IMR-90 (cell line): ENCODE results near the gene RMDN3. TPM values are rescaled to one million over a fixed set of nuclear protein-coding genes. Genes with fewer than 3 reads are reported as not detected.

ENCODE experiments used
- ATAC-seq: fragments of 200-7000 bp; cut with Tn5 transposase; 2 replicates; pipeline ENCODE4 v1.9.1; 2020; ENCODE audit warnings: low read depth, mild to moderate bottlenecking, moderate library complexity
- BruUV-seq: library from RNA; stranded (reverse); fragments of 400-500 nt; replicated peaks from 2 replicates; lab custom pipeline; 2021; lab: Mats Ljungman, UMichigan
- CTCF ChIA-PET: fragments of 300-600 bp; formaldehyde crosslinking; extraction: SDS; loops from one replicate; lab custom pipeline; 2021; ENCODE audit warnings: antibody characterized with exemption; lab: Yijun Ruan, JAX
- POLR2A ChIA-PET: fragments of 300-600 bp; sonication (Branson Sonifier 250); formaldehyde crosslinking; loops from one replicate; lab custom pipeline; 2022; ENCODE audit warnings: antibody characterized with exemption; ENCODE audit not compliant: unreplicated experiment; lab: Charles Lee
- DNase-seq: peaks from one replicate; pipeline ENCODE4 v3.0.0; 2013
- H2AFZ ChIP-seq: replicated peaks from 2 replicates; pipeline ENCODE3; 2013; ENCODE audit warnings: low read length, mild to moderate bottlenecking; ENCODE audit not compliant: poor library complexity
- H2AK5ac ChIP-seq: 2 replicates; pipeline ENCODE4 v1.6.1; 2013; ENCODE audit warnings: low read depth, low read length, inconsistent platforms
- H2AK9ac ChIP-seq: replicated peaks from 2 replicates; pipeline ENCODE3; 2013; ENCODE audit warnings: mild to moderate bottlenecking, low read depth, low read length, moderate library complexity; ENCODE audit not compliant: poor library complexity
- H2BK120ac ChIP-seq: 2 replicates; pipeline ENCODE4 v1.6.1; 2013; ENCODE audit warnings: low read depth, low read length, inconsistent platforms
- H2BK15ac ChIP-seq: 3 replicates; pipeline ENCODE4 v1.6.1; 2013; ENCODE audit warnings: low read depth, low read length, inconsistent platforms
- H2BK20ac ChIP-seq: 2 replicates; pipeline ENCODE4 v1.6.1; 2013; ENCODE audit warnings: low read depth, mild to moderate bottlenecking, inconsistent platforms, low read length, moderate library complexity
- H2BK5ac ChIP-seq: 2 replicates; pipeline ENCODE4 v1.6.1; 2013; ENCODE audit warnings: mild to moderate bottlenecking, low read depth, low read length, inconsistent platforms; ENCODE audit not compliant: poor library complexity, severe bottlenecking
- H3K14ac ChIP-seq: replicated peaks from 2 replicates; pipeline ENCODE4 v1.6.1; 2013; ENCODE audit warnings: low read depth, low read length, inconsistent platforms
- H3K18ac ChIP-seq: 2 replicates; pipeline ENCODE4 v1.6.1; 2013; ENCODE audit warnings: low read depth, low read length, control low read depth
- H3K23ac ChIP-seq: 2 replicates; pipeline ENCODE4 v1.6.1; 2013; ENCODE audit warnings: low read depth, low read length, inconsistent platforms
- H3K27ac ChIP-seq: 2 replicates; pipeline ENCODE4 v1.5.1; 2013; ENCODE audit warnings: mild to moderate bottlenecking, control low read depth, low read length; ENCODE audit not compliant: insufficient read depth
- H3K27me3 ChIP-seq: 2 replicates; pipeline ENCODE4 v1.6.1; 2013; ENCODE audit warnings: low read length; ENCODE audit not compliant: control insufficient read depth, insufficient read depth
- H3K36me3 ChIP-seq: 2 replicates; pipeline ENCODE4 v1.6.1; 2013; ENCODE audit warnings: low read length, mixed read lengths; ENCODE audit not compliant: control insufficient read depth, insufficient read depth
- H3K4ac ChIP-seq: 2 replicates; pipeline ENCODE4 v1.6.1; 2013; ENCODE audit warnings: low read depth, low read length, inconsistent platforms
- H3K4me1 ChIP-seq: 2 replicates; pipeline ENCODE4 v1.6.1; 2013; ENCODE audit warnings: low read length, mixed read lengths; ENCODE audit not compliant: control insufficient read depth, insufficient read depth
- H3K4me2 ChIP-seq: 2 replicates; pipeline ENCODE4 v1.6.1; 2013; ENCODE audit warnings: low read depth, mild to moderate bottlenecking, control low read depth, low read length, moderate library complexity
- H3K4me3 ChIP-seq: 2 replicates; pipeline ENCODE4 v1.5.1; 2013; ENCODE audit warnings: low read depth, mild to moderate bottlenecking, control low read depth, low read length, moderate library complexity; ENCODE audit not compliant: insufficient read depth
- H3K56ac ChIP-seq: 2 replicates; pipeline ENCODE4 v1.6.1; 2013; ENCODE audit warnings: low read length, inconsistent platforms; ENCODE audit not compliant: insufficient read depth; ENCODE audit errors: extremely low read depth
- H3K79me1 ChIP-seq, 2 experiments: 2 replicates each; pipeline ENCODE4 v1.6.1; 2013; ENCODE audit warnings: low read length in 2 of 2, inconsistent platforms in 1 of 2, low read depth in 1 of 2
- H3K9ac ChIP-seq: 2 replicates; pipeline ENCODE4 v1.6.1; 2013; ENCODE audit warnings: low read depth, low read length, control low read depth
- H3K9me1 ChIP-seq: 2 replicates; pipeline ENCODE4 v1.6.1; 2013; ENCODE audit warnings: low read length, inconsistent platforms; ENCODE audit not compliant: insufficient read depth
- H3K9me3 ChIP-seq: 2 replicates; pipeline ENCODE4 v1.6.1; 2013; ENCODE audit warnings: low read length; ENCODE audit not compliant: control insufficient read depth, insufficient read depth
- H4K20me1 ChIP-seq: 2 replicates; pipeline ENCODE4 v1.6.1; 2013; ENCODE audit warnings: low read length, inconsistent platforms; ENCODE audit not compliant: insufficient read depth
- H4K5ac ChIP-seq: 2 replicates; pipeline ENCODE4 v1.6.1; 2013; ENCODE audit warnings: mild to moderate bottlenecking, low read depth, low read length, control low read depth
- H4K8ac ChIP-seq, 2 experiments: 2 replicates each; pipeline ENCODE4 v1.6.1; 2013; ENCODE audit warnings: low read depth in 2 of 2, low read length in 2 of 2, control low read depth in 1 of 2, inconsistent platforms in 1 of 2
- H4K91ac ChIP-seq: 2 replicates; pipeline ENCODE4 v1.6.1; 2013; ENCODE audit warnings: low read depth, low read length, inconsistent platforms; ENCODE audit not compliant: insufficient read depth
- MAFK ChIP-seq: IDR thresholded peaks from 2 replicates; pipeline ENCODE4 v1.6.1; 2012; ENCODE audit warnings: low read depth, low read length, improper control_type of control experiment
- RAD21 ChIP-seq: IDR thresholded peaks from 2 replicates; pipeline ENCODE4 v1.6.1; 2012; ENCODE audit warnings: low read length, improper control_type of control experiment
- SMC3 ChIP-seq: fragments of 150-350 bp; IDR thresholded peaks from 2 replicates; pipeline ENCODE4 v1.6.1; 2016; ENCODE audit warnings: low read depth, mild to moderate bottlenecking, antibody characterized with exemption, low read length, moderate library complexity
- WGBS, 2 experiments: methylation state at CpG; one replicate each; pipeline versions ENCODE4 v1.1.5 to v1.1.7; 2013; ENCODE audit warnings: missing lambda C conversion rate in 2 of 2; ENCODE audit not compliant: insufficient read length in 1 of 2; ENCODE audit errors: extremely low coverage in 2 of 2; 5-methylcytosine and 5-hydroxymethylcytosine counted together
- dilution Hi-C: fragments of 300-500 bp; cut with HindIII; formaldehyde crosslinking; loops from one replicate; pipeline ENCODE4 v1.14.3; 2018; ENCODE audit warnings: low sequenced_read_pairs; ENCODE audit not compliant: unreplicated experiment
- in situ Hi-C: fragments of 300-500 bp; cut with MboI; formaldehyde crosslinking; loops from 3 replicates; pipeline ENCODE4 v1.14.3; 2019; ENCODE audit warnings: low sequenced_read_pairs, inconsistent platforms, mixed read lengths
- intact Hi-C: fragments of 100-400 bp; cut with micrococcal nuclease; formaldehyde crosslinking; loops from 2 replicates; pipeline ENCODE4 v1.10.0; 2022
- polyA plus RNA-seq, 3 experiments: library from polyadenylated mRNA; depleted of rRNA; stranded (reverse); fragments of >200 nt; gene quantifications; 2 replicates each; pipeline ENCODE4 v1.2.3, GENCODE V29; 2012; ENCODE audit warnings: low replicate concordance in 1 of 3
- total RNA-seq: library from RNA; depleted of rRNA; stranded (reverse); fragments of >200 nt; gene quantifications from 2 replicates; pipeline ENCODE4 v1.2.3, GENCODE V29; 2012
- TF ChIP-seq, protein P1 (sequence below): conservative IDR thresholded peaks from 2 replicates; pipeline ENCODE4 v1.5.1; 2012; ENCODE audit warnings: mild to moderate bottlenecking, low read depth, low read length, improper control_type of control experiment

The RMDN3 gene
- total and polyA plus RNA-seq, 2 of the 4 experiments (the other 2 are of a cell fraction) = 14.7 to 25.7 TPM

- in situ Hi-C loops (no loop called here), dilution Hi-C loops (no loop called here), intact Hi-C loops (no loop called here)
- TF ChIP-seq, protein P1, sequence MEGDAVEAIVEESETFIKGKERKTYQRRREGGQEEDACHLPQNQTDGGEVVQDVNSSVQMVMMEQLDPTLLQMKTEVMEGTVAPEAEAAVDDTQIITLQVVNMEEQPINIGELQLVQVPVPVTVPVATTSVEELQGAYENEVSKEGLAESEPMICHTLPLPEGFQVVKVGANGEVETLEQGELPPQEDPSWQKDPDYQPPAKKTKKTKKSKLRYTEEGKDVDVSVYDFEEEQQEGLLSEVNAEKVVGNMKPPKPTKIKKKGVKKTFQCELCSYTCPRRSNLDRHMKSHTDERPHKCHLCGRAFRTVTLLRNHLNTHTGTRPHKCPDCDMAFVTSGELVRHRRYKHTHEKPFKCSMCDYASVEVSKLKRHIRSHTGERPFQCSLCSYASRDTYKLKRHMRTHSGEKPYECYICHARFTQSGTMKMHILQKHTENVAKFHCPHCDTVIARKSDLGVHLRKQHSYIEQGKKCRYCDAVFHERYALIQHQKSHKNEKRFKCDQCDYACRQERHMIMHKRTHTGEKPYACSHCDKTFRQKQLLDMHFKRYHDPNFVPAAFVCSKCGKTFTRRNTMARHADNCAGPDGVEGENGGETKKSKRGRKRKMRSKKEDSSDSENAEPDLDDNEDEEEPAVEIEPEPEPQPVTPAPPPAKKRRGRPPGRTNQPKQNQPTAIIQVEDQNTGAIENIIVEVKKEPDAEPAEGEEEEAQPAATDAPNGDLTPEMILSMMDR = peak; percentile 31
- TF ChIP-seq SMC3 = no peak
- peak; percentile 27; the same call in 1 of the 2 replicates for TF ChIP-seq RAD21
- TF ChIP-seq MAFK = no peak
- H2BK15ac ChIP-seq = no peak overlapping the region
- ChIA-PET POLR2A (no interaction called here), CTCF (interaction anchor here (0.7 to 1.1 kb wide), 4 partner anchors 8 to 109 kb away, joined by 3 to 6 read pairs (median 4); partner anchors contain the start of gene VPS18)
- no peak overlapping the region for H4K5ac ChIP-seq
- no peak overlapping the region; the same call in 1 of the 2 replicates for H2BK20ac ChIP-seq
- peaks cover 50% of the 10 kb centered on the region for H4K20me1 ChIP-seq
- H2AK9ac ChIP-seq = no peak overlapping the region
- no CpG with 5 or more reads among the region's 3 CpGs for WGBS, 2 experiments
- no TSS peak for BruUV-seq
- H3K79me1 ChIP-seq = peaks cover 38 to 61% of the 10 kb centered on the region in 2 experiments
- H3K23ac ChIP-seq = no peak overlapping the region
- H4K91ac ChIP-seq = no peak overlapping the region
- no peak overlapping the region for H2BK120ac ChIP-seq
- ATAC-seq = no peak
- H3K4me2 ChIP-seq = no peak overlapping the region
- H3K18ac ChIP-seq = no peak overlapping the region
- no peak overlapping the region for H3K9ac ChIP-seq
- no peaks in the 10 kb centered on the region for H3K27me3 ChIP-seq
- H3K27ac ChIP-seq = no peak overlapping the region
- H3K9me3 ChIP-seq = no peaks in the 10 kb centered on the region
- H3K56ac ChIP-seq = no peak overlapping the region
- no peak overlapping the region for H4K8ac ChIP-seq
- H3K4me1 ChIP-seq = peaks cover 10% of the 10 kb centered on the region
- H3K4ac ChIP-seq = no peak overlapping the region; the same call in 1 of the 2 replicates
- no peak overlapping the region for H2BK5ac ChIP-seq
- H3K4me3 ChIP-seq = no peak overlapping the region
- H2AFZ ChIP-seq = no peak overlapping the region
- peak overlapping the region; percentile 37; the same call in 1 of the 2 replicates for H3K14ac ChIP-seq
- H2AK5ac ChIP-seq = no peak overlapping the region
- DNase-seq = no peak
- no peaks in the 10 kb centered on the region for H3K36me3 ChIP-seq
- H3K9me1 ChIP-seq = peaks cover 4% of the 10 kb centered on the region; the same call in 1 of the 2 replicates
Observed at GRCh38 chr15:40785164-40785563, 30.1 kb upstream of the RMDN3 start.
